ENCODE measurements around the gene ANKRD66.

GRCh38 chr6:46755865-46756264 is 9.1 kb downstream of the ANKRD66 start:
- TF ChIP-seq CTCF (IDR thresholded peaks at IDR 0.05 in 4 of 5, conservative IDR thresholded peaks at IDR 0.05 in 1 of 5) (no peak), POLR2A (IDR thresholded peaks at IDR 0.05) (no peak)
